ENCODE measurements around the gene ZC3H13.

DNA sequence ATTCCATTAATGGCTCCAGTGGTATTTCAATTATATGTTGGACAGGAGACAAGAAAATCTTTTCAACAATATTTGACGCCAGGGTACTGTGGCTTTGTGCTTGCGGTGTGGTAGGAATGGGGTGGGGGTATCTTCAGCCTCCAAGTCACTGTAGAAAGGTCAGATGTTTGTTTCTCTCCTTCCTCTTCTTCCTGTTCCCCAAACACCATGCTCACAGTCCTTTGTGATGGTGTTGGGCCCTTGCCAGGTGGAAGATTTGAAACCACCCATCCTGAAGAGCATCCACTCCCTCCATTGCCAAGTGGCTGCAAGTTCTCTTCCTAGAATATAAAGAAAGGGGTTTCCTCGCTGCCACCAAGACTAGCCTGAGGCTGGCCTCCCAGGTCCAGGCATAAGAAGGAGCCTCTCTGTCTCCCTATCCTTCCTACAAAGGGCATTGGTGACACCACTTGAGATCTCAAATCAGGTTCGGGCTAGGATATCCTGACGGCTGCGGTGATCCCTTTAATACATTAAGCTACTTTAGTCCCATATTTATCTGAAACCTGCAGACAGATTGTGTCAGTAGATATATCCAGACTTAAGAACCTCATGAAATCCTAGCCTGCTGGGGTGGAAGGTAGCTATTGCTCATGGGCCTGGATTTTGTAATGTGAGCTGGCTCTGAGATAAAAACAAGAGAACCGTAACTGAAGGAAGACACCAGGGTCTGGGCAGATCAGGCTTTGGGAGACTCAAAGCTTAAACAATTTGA, 136.7 kb downstream of the ZC3H13 start:
- TF ChIP-seq, protein P1, sequence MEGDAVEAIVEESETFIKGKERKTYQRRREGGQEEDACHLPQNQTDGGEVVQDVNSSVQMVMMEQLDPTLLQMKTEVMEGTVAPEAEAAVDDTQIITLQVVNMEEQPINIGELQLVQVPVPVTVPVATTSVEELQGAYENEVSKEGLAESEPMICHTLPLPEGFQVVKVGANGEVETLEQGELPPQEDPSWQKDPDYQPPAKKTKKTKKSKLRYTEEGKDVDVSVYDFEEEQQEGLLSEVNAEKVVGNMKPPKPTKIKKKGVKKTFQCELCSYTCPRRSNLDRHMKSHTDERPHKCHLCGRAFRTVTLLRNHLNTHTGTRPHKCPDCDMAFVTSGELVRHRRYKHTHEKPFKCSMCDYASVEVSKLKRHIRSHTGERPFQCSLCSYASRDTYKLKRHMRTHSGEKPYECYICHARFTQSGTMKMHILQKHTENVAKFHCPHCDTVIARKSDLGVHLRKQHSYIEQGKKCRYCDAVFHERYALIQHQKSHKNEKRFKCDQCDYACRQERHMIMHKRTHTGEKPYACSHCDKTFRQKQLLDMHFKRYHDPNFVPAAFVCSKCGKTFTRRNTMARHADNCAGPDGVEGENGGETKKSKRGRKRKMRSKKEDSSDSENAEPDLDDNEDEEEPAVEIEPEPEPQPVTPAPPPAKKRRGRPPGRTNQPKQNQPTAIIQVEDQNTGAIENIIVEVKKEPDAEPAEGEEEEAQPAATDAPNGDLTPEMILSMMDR (IDR thresholded peaks at IDR 0.05): no peak
- TF ChIP-seq POLR2A (IDR thresholded peaks at IDR 0.05) (no peak), EP300 (IDR thresholded peaks at IDR 0.05) (no peak)
